ENCODE results near the gene MS4A15. TPM values are rescaled to one million over a fixed set of nuclear protein-coding genes. Genes with fewer than 3 reads are reported as not detected.

The MS4A15 gene
- total and polyA plus RNA-seq, 10 donors: not detected

- intact Hi-C loops (cut with DNase I; ENCODE audit: low total_unique reads): no loop called here
- no peak overlapping the region for H3K4me3 ChIP-seq
- 72 to 83% (median 74%) methylated on average over 7 of the region's 7 CpGs for WGBS, 5 donors
- TF ChIP-seq POLR2AphosphoS5 (IDR thresholded peaks at IDR 0.05) (no peak), CTCF (IDR thresholded peaks at IDR 0.05 in 8 of 11, conservative IDR thresholded peaks at IDR 0.05 in 3 of 11) (no peak), POLR2A (IDR thresholded peaks at IDR 0.05) (no peak)
- no peak for DNase-seq
- H3K27me3 ChIP-seq (replicated peaks in 1 of 7): peaks cover 0 to 15% (median 0%) of the 10 kb centered on the region in 7 donors
- H3K36me3 ChIP-seq: no peaks in the 10 kb centered on the region
- no peak overlapping the region for H3K27ac ChIP-seq
- H3K9me3 ChIP-seq: peaks cover 0 to 19% (median 3%) of the 10 kb centered on the region in 8 donors
- no peaks in the 10 kb centered on the region for H3K4me1 ChIP-seq
Observed at GRCh38 chr11:60739114-60739513, 17.6 kb upstream of the MS4A15 start.

DNA sequence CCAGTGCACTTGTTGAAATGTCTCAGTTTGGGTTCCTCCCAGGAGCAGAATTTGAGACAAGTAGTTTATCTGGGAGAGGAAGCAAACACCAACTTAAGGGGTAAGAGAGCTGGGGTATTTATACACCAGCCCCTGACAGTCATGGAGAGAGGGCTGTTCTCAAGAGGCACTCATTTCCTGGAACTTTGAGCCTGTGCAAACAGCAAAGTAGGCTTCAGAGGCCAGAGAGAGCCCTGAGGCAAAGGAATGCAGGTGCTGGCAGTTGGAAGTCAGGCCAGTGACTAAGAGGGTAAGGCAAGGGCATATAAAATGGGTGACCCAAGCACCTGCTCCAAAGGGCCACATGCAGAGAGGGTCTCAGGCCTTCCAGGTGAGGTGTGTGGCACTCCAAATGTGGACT lies 16.1 kb upstream of the MS4A15 start:
- H3K4me3 ChIP-seq: no peak overlapping the region
- no peak for TF ChIP-seq POLR2AphosphoS5 (IDR thresholded peaks at IDR 0.05)
- no peak for TF ChIP-seq CTCF (IDR thresholded peaks at IDR 0.05 in 8 of 11, conservative IDR thresholded peaks at IDR 0.05 in 3 of 11)
- no peak for TF ChIP-seq POLR2A (IDR thresholded peaks at IDR 0.05)
- H3K36me3 ChIP-seq: no peaks in the 10 kb centered on the region
- no peak for DNase-seq
- H3K9me3 ChIP-seq: peaks cover 0 to 19% (median 4%) of the 10 kb centered on the region in 8 donors
- H3K4me1 ChIP-seq: no peaks in the 10 kb centered on the region
- intact Hi-C loops (cut with DNase I; ENCODE audit: low total_unique reads): no loop called here
- peaks cover 0 to 15% (median 0%) of the 10 kb centered on the region in 7 donors for H3K27me3 ChIP-seq (replicated peaks in 1 of 7)
- H3K27ac ChIP-seq: no peak overlapping the region

DNA sequence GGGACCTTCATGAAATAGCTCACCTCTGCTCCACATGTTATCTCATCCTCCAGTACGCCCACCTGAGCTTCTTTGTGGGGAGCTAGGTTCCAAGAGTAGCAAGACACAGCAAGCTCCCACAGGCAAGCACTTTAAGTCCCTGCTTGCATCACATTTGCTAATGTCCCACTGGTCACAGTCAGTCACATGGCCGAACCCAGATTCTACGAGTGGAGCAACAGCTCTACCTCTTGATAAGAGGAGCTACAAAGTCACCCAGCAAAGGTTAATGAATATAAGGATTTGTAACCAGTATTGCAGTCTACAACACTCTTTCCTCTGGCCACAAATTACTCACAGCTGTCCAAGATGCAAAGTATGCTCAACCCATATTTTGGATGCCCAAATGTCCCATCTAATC lies 15.2 kb upstream of the MS4A15 start:
- Histone ChIP-seq H3K27ac (no peak overlapping the region), H3K4me1 (no peaks in the 10 kb centered on the region), H3K9me3 (peaks cover 0 to 19% (median 4%) of the 10 kb centered on the region in 8 donors), H3K36me3 (no peaks in the 10 kb centered on the region), H3K27me3 (replicated peaks in 1 of 7) (peaks cover 0 to 15% (median 0%) of the 10 kb centered on the region in 7 donors), H3K4me3 (no peak overlapping the region)
- no peak for TF ChIP-seq POLR2AphosphoS5 (IDR thresholded peaks at IDR 0.05)
- no peak for DNase-seq
- WGBS, 5 donors: 79 to 91% (median 89%) methylated on average over 3 of the region's 3 CpGs
- intact Hi-C loops (cut with DNase I; ENCODE audit: low total_unique reads): no loop called here

- DNase-seq: no peak
- 81 to 93% (median 89%) methylated on average over 1 of the region's 1 CpG for WGBS, 5 donors
- H3K4me3 ChIP-seq: no peak overlapping the region
- H3K36me3 ChIP-seq: no peaks in the 10 kb centered on the region
- no peak overlapping the region for H3K27ac ChIP-seq
- H3K27me3 ChIP-seq (replicated peaks in 1 of 7): peaks cover 0 to 13% (median 0%) of the 10 kb centered on the region in 7 donors
- TF ChIP-seq CTCF (IDR thresholded peaks at IDR 0.05 in 8 of 11, conservative IDR thresholded peaks at IDR 0.05 in 3 of 11) (no peak), POLR2A (IDR thresholded peaks at IDR 0.05) (no peak), POLR2AphosphoS5 (IDR thresholded peaks at IDR 0.05) (no peak)
- intact Hi-C loops (cut with DNase I; ENCODE audit: low total_unique reads): no loop called here
- peaks cover 0 to 19% (median 4%) of the 10 kb centered on the region in 8 donors for H3K9me3 ChIP-seq
- H3K4me1 ChIP-seq: no peaks in the 10 kb centered on the region
Observed at GRCh38 chr11:60743058-60743457, 13.6 kb upstream of the MS4A15 start.

DNA sequence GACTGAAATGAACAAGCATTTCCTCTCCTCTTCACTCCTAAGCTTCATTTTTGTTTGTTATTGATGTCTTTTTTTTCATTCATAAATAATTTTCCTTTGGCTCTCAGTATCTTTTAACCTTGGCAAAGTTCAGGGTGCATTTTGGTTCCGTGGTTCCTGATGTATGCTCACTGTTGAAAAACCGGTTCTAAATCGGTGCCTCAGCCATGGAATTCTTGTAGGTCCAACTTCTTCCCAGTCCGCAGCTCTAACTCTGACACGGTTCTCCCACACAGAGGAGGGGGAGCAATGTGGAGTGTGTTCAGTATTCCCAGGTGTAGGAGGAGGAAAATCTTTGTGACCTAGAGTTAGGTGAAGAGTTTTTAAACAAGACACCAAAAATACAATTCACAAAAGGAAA lies 12.6 kb upstream of the MS4A15 start:
- H3K9me3 ChIP-seq: peaks cover 0 to 19% (median 4%) of the 10 kb centered on the region in 8 donors
- H3K4me3 ChIP-seq: no peak overlapping the region
- TF ChIP-seq POLR2AphosphoS5 (IDR thresholded peaks at IDR 0.05): no peak
- TF ChIP-seq CTCF (IDR thresholded peaks at IDR 0.05 in 8 of 11, conservative IDR thresholded peaks at IDR 0.05 in 3 of 11): no peak
- TF ChIP-seq POLR2A (IDR thresholded peaks at IDR 0.05): no peak
- H3K27ac ChIP-seq: no peak overlapping the region
- no peaks in the 10 kb centered on the region for H3K4me1 ChIP-seq
- H3K27me3 ChIP-seq (replicated peaks in 1 of 7): peaks cover 0 to 4% (median 0%) of the 10 kb centered on the region in 7 donors
- intact Hi-C loops (cut with DNase I; ENCODE audit: low total_unique reads): no loop called here
- no peak for DNase-seq
- 80 to 96% (median 87%) methylated on average over 5 of the region's 5 CpGs for WGBS, 5 donors
- H3K36me3 ChIP-seq: no peaks in the 10 kb centered on the region
